ENCODE results near the gene ARHGEF7. TPM values are rescaled to one million over a fixed set of nuclear protein-coding genes. Genes with fewer than 3 reads are reported as not detected.

Gene ARHGEF7
- total RNA-seq, 2 donors from 2014 or later = 57.9 to 97.3 TPM

- 72% methylated on average over 9 of the region's 9 CpGs for WGBS
Measured at GRCh38 chr13:111129465-111130115, 14.5 kb downstream of the ARHGEF7 start.

GRCh38 chr13:111130116-111130508, 15.0 kb downstream of the ARHGEF7 start:
- intact Hi-C loops (cut with DNase I) = no loop called here
- no peaks in the 10 kb centered on the region for H3K36me3 ChIP-seq
- no peak overlapping the region for H3K27ac ChIP-seq

More at GRCh38 chr13:111129465-111130115, 14.5 kb downstream of the ARHGEF7 start:
- no peak for DNase-seq (ENCODE audit: low spot score)
- H3K4me3 ChIP-seq = no peak overlapping the region
- intact Hi-C loops (cut with DNase I) = no loop called here
- no peaks in the 10 kb centered on the region for H3K9me3 ChIP-seq
- H3K4me1 ChIP-seq (replicated peaks) = no peaks in the 10 kb centered on the region
- TF ChIP-seq POLR2A (IDR thresholded peaks at IDR 0.05) = no peak
- H3K27ac ChIP-seq = no peak overlapping the region
- no peaks in the 10 kb centered on the region for H3K36me3 ChIP-seq
- H3K27me3 ChIP-seq (replicated peaks; ENCODE audit: insufficient read depth) = no peaks in the 10 kb centered on the region

GRCh38 chr13:111131048-111131447, 15.9 kb downstream of the ARHGEF7 start:
- intact Hi-C loops (cut with DNase I) = no loop called here
- H3K27me3 ChIP-seq (replicated peaks; ENCODE audit: insufficient read depth) = no peaks in the 10 kb centered on the region
- WGBS = 96% methylated on average over 10 of the region's 10 CpGs

More at GRCh38 chr13:111130116-111130508, 15.0 kb downstream of the ARHGEF7 start:
- Histone ChIP-seq H3K4me3 (no peak overlapping the region), H3K27me3 (replicated peaks; ENCODE audit: insufficient read depth) (no peaks in the 10 kb centered on the region), H3K9me3 (no peaks in the 10 kb centered on the region), H3K4me1 (replicated peaks) (no peaks in the 10 kb centered on the region)
- DNase-seq (ENCODE audit: low spot score) = no peak
- no peak for TF ChIP-seq POLR2A (IDR thresholded peaks at IDR 0.05)
- no peak for TF ChIP-seq CTCF (IDR thresholded peaks at IDR 0.05)
- no peak for TF ChIP-seq POLR2AphosphoS5 (IDR thresholded peaks at IDR 0.05)
- 66% methylated on average over 5 of the region's 5 CpGs for WGBS

GRCh38 chr13:111131611-111132010, 16.5 kb downstream of the ARHGEF7 start:
- Histone ChIP-seq H3K27ac (no peak overlapping the region), H3K4me1 (replicated peaks) (no peaks in the 10 kb centered on the region), H3K36me3 (no peaks in the 10 kb centered on the region), H3K27me3 (replicated peaks; ENCODE audit: insufficient read depth) (no peaks in the 10 kb centered on the region), H3K4me3 (no peak overlapping the region), H3K9me3 (no peaks in the 10 kb centered on the region)
- no peak for DNase-seq (ENCODE audit: low spot score)
- WGBS = 88% methylated on average over 4 of the region's 4 CpGs
- intact Hi-C loops (cut with DNase I) = no loop called here
- TF ChIP-seq POLR2AphosphoS5 (IDR thresholded peaks at IDR 0.05) (no peak), POLR2A (IDR thresholded peaks at IDR 0.05) (no peak), CTCF (IDR thresholded peaks at IDR 0.05) (no peak)

More at GRCh38 chr13:111131048-111131447, 15.9 kb downstream of the ARHGEF7 start:
- H3K36me3 ChIP-seq = no peaks in the 10 kb centered on the region
- TF ChIP-seq POLR2A (IDR thresholded peaks at IDR 0.05) (no peak), POLR2AphosphoS5 (IDR thresholded peaks at IDR 0.05) (no peak), CTCF (IDR thresholded peaks at IDR 0.05) (no peak)
- H3K27ac ChIP-seq = no peak overlapping the region
- no peaks in the 10 kb centered on the region for H3K4me1 ChIP-seq (replicated peaks)
- no peak for DNase-seq (ENCODE audit: low spot score)
- no peaks in the 10 kb centered on the region for H3K9me3 ChIP-seq
- no peak overlapping the region for H3K4me3 ChIP-seq

GRCh38 chr13:111132948-111133347, 17.8 kb downstream of the ARHGEF7 start:
- H3K9me3 ChIP-seq = no peaks in the 10 kb centered on the region
- H3K27me3 ChIP-seq (replicated peaks; ENCODE audit: insufficient read depth) = no peaks in the 10 kb centered on the region
- H3K4me1 ChIP-seq (replicated peaks) = no peaks in the 10 kb centered on the region
- intact Hi-C loops (cut with DNase I) = no loop called here
- H3K36me3 ChIP-seq = no peaks in the 10 kb centered on the region
- 85% methylated on average over 7 of the region's 7 CpGs for WGBS
- H3K27ac ChIP-seq = no peak overlapping the region
- TF ChIP-seq POLR2A (IDR thresholded peaks at IDR 0.05) = no peak
- no peak for TF ChIP-seq CTCF (IDR thresholded peaks at IDR 0.05)
- TF ChIP-seq POLR2AphosphoS5 (IDR thresholded peaks at IDR 0.05) = no peak
- DNase-seq (ENCODE audit: low spot score) = no peak
- no peak overlapping the region for H3K4me3 ChIP-seq
